ENCODE measurements around the gene PTCH2.
"Not testable (repeated sequence)": the region's sequence is repeated elsewhere in the genome, so short reads cannot be mapped to it uniquely, and the experiment has no call there.

Gene PTCH2

DNA sequence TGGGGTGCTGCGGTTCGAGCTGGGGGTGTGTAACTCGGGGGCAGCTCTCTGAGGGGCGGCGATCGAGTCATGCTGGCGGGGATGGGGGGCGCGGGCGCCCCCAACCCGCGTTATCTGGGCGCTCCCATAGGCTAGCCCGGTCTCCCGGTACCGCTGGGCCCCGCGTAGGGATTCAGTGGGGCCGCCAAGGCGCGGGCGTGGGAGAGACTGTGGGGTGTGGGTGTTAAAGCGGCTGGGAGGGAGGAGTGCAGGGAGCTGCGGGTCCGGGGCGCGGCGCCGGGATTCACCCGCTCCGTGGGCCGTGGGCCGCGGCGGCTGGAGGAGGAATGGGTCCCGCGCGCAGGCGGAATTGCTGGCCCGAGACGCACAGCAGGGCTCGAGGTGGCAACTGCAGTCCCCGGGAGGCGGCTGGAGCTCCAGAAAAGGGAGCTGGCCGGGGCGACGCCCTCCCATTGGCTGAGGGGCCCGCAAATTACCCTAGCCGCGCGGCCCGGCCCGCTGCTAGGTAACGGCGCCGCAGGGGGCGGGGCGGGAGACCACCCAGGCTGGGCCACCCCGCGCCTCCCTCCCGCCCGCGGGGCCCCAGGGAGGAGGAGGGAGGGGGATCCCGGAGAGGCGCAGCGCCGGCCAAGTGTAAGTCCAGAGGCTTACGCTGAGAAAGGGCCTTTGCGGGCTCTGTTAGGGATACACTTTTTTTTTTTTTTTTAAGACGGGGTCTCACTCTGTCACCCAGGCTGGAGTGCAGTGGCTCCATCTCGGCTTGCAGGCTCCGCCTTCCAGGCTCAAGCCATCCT lies at the start of gene PTCH2:
Gene PTCH2 (minus strand): TSS at position 392 of the 794 bp plus-strand sequence. CDS start 321 bp downstream, at position 71.
- DNase-seq = no peak

DNA sequence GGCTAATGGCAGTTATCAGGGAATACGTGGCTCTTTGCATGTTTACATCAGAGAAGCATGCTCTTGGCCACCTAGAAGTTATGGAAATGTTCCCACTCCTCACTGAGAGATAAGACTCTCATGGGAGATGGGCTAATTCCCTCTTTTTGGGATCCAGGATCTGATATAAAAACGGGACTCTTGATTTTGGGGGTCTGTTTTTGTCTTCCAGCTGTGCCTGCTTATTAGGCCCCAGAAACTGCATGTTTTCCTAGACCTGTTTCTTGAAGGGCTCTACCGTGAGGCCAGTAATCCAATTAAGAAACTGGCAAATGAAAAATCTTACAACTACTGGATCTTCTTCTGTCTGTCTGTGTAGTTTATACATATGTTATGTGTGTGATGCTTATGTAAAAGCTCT lies 47.0 kb upstream of the PTCH2 start:
- DNase-seq = no peak

DNA sequence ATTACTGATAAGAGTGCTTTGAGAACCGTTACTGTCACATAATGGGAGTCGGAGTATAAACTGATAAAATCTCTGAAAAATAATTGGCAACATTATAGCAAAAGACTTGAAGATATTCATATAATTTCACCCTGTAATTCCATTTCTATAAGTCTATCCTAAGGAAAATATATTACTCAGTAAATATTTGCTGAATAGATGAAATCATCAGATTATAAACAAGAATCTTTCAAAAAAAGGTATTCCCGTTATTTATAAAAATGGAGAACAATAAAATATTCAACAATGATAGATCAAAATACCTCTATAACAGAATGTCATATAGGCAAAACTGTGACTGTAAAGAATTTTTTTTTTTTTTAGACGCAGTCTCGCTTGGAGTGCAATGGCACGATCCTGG lies 42.4 kb upstream of the PTCH2 start:
- DNase-seq = no peak

GRCh38 chr1:44884746-44885145 lies 41.7 kb upstream of the PTCH2 start:
- no peak for DNase-seq

- no peak for DNase-seq
Observed at GRCh38 chr1:44881011-44881632, 38.1 kb upstream of the PTCH2 start.

DNA sequence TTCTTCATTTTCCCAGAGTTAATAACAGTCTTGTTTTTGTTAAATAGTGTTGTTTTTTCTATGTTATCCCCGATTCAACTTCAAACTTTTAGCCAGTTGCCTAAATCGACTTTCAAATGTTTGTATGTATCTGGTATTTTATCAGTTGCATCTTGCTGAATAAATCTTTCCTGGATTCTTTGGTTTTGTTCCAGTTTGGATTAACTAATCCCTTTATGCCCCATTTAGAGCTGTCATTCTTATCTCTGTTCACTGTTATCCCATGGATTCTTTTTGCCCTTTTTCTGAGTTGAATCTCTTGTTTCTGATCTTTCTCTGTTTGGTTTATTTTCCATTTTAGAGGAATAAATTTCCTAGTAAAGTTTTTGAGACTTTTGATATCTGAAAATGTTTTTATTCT lies 31.1 kb upstream of the PTCH2 start:
- no peak for DNase-seq

DNA sequence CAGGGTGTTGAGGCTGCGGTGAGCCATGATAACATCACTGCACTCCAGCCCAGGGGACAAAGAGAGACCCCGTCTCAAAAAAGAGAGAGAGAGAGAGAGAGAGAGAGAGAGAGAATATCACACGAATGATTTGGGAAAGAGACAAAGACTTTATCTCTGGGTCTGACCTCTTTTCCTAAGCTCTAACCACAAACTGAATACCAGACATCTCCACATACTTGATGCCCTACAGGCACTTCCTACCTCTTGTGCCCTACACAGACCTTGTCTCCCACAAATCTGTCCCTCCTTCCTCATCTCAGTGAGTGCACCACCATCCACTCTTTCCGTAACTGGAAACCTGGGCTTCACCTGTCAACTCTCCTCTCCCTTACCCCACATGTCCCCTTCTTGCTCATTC lies 27.0 kb upstream of the PTCH2 start:
- DNase-seq = no peak

DNA sequence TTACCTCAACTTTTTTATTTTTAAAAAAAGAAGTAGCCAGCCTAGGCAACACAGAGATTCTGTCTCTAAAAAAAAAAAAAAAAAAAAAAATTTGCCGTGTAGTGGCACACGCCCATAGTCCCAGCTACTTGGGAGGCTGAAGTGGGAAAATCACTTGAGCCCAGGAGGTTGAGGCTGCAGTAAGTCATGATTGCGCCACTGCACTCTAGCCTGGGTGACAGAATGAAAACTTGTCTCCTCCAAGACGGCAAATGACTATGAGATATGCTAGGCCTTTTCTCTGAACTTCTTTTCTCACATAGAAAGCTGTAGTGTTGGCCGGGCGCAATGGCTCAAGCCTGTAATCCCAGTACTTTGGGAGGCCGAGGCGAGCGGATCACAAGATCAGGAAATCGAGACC lies 24.7 kb upstream of the PTCH2 start:
- DNase-seq = no peak

GRCh38 chr1:44862829-44863401 lies 19.9 kb upstream of the PTCH2 start:
- no peak for DNase-seq

GRCh38 chr1:44860891-44861425 lies 17.9 kb upstream of the PTCH2 start:
- no peak for DNase-seq

DNA sequence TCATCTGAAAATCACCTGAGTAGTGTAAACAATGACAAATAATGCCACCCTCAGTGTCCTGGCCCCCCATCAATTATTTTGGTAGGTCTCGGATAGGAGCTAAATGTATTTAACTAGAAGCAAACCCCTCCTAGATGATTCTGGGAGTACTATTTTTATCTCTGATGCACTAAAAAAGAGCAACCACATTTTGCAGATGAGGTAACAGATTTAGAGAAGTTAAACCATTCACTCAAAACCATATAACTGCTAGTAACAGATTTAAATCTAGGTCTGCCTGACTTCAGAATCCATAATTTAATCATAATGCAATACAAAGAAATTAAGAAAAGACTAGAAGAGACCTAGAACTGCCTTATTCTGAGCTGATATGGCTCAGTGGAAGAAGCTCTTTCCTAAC lies 17.3 kb upstream of the PTCH2 start:
- DNase-seq = no peak

DNA sequence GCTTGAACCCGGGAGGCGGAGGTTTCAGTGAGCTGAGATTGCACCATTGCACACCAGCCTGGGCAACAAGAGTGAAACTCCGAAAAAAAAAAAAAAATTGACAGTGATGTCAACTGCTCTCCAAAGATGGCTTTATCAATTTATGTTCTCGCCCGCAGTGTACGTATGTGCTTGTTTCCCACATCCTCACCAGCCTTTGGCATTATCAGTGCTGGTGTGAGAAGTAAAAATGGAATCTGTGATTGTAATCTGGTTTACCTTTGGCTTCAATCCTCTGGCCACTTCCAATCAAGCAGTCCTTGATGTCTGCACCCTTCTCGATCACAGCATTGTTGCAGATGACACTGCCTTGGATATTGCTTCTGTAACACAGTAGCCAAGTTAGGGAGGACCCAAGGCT lies 14.4 kb upstream of the PTCH2 start:
- no peak for DNase-seq

DNA sequence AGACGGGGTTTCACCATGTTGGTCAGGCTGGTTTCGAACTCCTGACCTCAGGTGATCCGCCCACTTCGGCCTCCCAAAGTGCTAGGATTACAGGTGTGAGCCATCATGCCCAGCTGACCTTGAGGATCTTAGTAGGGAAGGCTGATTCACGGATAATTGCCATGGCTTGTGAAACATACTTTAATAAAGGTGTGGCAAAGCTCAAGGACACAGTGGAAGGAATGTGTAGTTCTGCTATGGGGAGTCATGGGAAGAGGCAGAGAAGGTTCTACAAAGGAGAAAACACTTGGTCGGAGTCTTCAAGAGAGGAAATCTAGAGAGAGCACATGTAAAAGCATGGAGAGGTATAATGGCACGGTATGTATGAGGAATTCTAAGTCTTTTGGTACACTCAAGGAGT lies 12.7 kb upstream of the PTCH2 start:
- no peak for DNase-seq

DNA sequence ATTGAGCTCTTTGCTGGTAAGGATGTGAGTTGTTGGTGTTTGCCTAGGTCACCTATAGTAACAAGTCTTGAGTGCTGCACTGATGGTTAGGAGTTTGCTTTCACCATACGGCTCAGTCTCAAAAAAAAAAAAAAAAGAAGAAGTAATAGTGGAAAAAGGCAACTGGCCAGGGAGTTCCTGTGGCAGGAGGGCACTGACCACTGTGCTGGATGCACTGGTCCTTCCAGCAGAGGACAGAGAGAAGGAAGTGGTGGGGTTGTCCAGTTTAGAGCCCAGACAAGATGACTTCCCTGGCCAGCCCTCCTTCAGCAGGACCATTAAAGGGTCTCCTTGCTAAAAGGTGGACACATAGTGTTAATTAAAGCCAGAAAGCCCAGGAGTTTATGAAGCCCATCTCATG lies 11.9 kb upstream of the PTCH2 start:
- DNase-seq = no peak

GRCh38 chr1:44853201-44853600 lies 10.1 kb upstream of the PTCH2 start:
- DNase-seq = no peak

DNA sequence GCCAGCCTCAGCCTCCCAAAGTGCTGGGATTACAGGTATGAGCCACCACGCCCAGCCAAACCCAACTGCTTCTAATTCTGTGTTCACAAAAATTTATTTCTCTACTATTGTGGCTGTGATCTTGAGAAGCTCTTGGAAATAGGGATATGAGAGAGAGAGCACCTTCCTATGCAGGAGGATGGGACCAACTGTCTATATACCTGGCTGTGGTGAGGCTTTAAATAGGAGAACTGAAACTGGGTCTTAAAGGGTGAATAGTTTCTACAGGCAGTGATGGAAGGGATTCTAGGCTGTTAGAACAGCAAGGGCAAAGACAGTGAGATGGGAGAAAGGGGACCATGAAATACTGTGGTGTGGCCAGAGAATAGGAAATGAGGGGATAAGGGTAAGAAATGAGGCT lies 8.3 kb upstream of the PTCH2 start:
- no peak for DNase-seq

- DNase-seq = no peak
Observed at GRCh38 chr1:44849575-44850132, 6.6 kb upstream of the PTCH2 start.

DNA sequence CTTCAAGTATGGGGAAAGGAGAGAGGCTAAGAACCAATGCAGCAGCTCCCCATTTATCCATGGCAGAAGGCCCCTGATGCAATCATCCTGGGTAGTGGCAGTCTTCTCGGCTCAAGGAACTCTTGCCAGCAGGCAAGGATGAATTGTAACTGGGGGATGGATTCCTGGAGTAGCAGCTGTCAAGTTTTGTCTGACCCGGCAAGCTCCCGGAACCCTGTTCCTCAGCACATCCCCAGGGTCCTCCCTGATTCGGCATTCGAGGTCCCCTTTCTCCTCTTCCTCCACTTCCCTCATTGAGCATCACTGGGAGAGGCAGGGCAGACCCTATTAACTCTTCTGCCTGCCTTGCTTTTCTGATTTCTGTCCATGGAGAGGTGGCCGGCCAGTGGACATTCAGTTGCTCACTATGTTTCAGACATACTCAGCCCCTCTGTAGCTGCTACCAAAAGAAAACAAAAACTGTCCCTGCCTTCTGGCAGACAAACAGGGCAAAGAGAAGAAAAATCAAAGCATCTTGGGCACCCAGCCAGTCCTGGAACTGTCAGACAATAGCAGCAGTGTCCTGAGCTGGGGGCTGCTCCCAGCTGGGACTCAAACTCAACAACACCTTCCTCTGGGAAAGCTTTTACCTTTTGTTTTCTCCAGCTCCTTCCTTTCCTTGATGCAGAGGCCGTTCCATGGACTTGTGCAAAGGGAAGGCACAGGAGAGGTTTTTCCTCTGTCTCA lies 5.6 kb upstream of the PTCH2 start:
- no peak for DNase-seq

GRCh38 chr1:44847845-44848244 lies 4.8 kb upstream of the PTCH2 start:
- no peak for DNase-seq

DNA sequence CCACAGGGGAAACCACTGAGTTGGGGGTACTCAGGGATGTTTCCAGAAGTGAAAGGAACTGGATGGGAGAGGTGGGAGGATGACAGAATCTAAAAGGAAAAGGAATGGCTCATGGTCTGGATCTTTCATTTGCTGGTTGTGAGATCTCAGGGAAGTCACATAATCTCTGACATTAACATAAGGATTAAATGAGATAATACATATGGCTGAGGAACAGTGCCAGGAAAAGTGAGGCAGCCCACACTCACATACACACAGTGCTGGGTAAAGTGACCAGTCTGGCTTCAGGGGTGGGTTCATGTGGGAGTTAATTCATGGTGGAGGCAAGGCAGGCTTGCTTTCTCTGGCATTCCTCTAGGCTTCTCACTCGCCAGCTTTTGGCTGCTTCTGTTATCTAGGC lies 3.9 kb upstream of the PTCH2 start:
- DNase-seq = no peak

- DNase-seq = no peak
Observed at GRCh38 chr1:44842486-44842861, 579 bp downstream of the PTCH2 start.

GRCh38 chr1:44839576-44839975 lies 3.5 kb downstream of the PTCH2 start:
- no peak for DNase-seq

- DNase-seq = not testable (repeated sequence)
Observed at GRCh38 chr1:44838294-44838693, 4.8 kb downstream of the PTCH2 start.
